HEK293 (cell line): ENCODE measurements around the gene GLOD4.

ENCODE experiments used
- CTCF ChIA-PET: fragments of 350-600 bp; formaldehyde crosslinking; extraction: SDS; loops from one replicate; lab custom pipeline; 2021; ENCODE audit warnings: antibody characterized with exemption; lab: Yijun Ruan, JAX
- POLR2A ChIA-PET: fragments of 300-600 bp; formaldehyde crosslinking; extraction: SDS; loops from one replicate; lab custom pipeline; 2020; ENCODE audit warnings: antibody characterized with exemption, inconsistent platforms; lab: Yijun Ruan, JAX
- H3K27ac ChIP-seq: fragments of 200-500 bp; sonication (Bioruptor generic); 2 replicates; pipeline ENCODE4 v1.5.1; 2014; ENCODE audit warnings: low read depth, low read length, control low read depth, inconsistent platforms; ENCODE audit errors: extremely low read depth
- H3K36me3 ChIP-seq, 2 experiments: fragments of 200-500 bp in 1 of 2; sonication (Bioruptor generic) in 1 of 2; 1 replicate in 1 of 2; 2 replicates in 1 of 2; pipeline ENCODE4 v1.5.1; 2014 to 2017; ENCODE audit warnings: inconsistent platforms in 2 of 2, low read length in 2 of 2; ENCODE audit not compliant: control insufficient read depth in 2 of 2, insufficient read depth in 1 of 2
- H3K4me1 ChIP-seq: fragments of 200-500 bp; sonication (Bioruptor generic); 2 replicates; pipeline ENCODE4 v1.5.1; 2014; ENCODE audit warnings: mild to moderate bottlenecking, low read length, inconsistent platforms; ENCODE audit not compliant: control insufficient read depth, insufficient read depth
- H3K4me3 ChIP-seq: 2 replicates; pipeline ENCODE4 v1.5.1; 2011; ENCODE audit warnings: low read depth, mild to moderate bottlenecking, control low read depth, low read length, moderate library complexity
- H3K9me3 ChIP-seq: fragments of 200-500 bp; sonication (Bioruptor generic); 2 replicates; pipeline ENCODE4 v1.5.1; 2014; ENCODE audit warnings: low read depth, low read length, inconsistent platforms; ENCODE audit not compliant: control insufficient read depth, insufficient read depth
- BCL11A ChIP-seq: fragments of 450-650 bp; formaldehyde crosslinking; IDR thresholded peaks from 2 replicates; pipeline ENCODE4 v1.5.1; 2016; ENCODE audit warnings: low read depth, missing biosample characterization, missing genetic modification characterization
- FEZF1 ChIP-seq: fragments of 450-650 bp; formaldehyde crosslinking; IDR thresholded peaks from 2 replicates; pipeline ENCODE4 v1.5.1; 2016; ENCODE audit warnings: missing biosample characterization, missing genetic modification characterization
- INSM2 ChIP-seq: fragments of 450-650 bp; formaldehyde crosslinking; IDR thresholded peaks from 2 replicates; pipeline ENCODE4 v1.5.1; 2016; ENCODE audit warnings: missing biosample characterization, missing genetic modification characterization
- MEIS1 ChIP-seq: sonication (generic); formaldehyde crosslinking; IDR thresholded peaks from 2 replicates; pipeline ENCODE4 v1.8.1; 2022; ENCODE audit warnings: missing genetic modification reagents, mild to moderate bottlenecking, borderline replicate concordance
- SETDB1 ChIP-seq: IDR thresholded peaks from one replicate; pipeline ENCODE4 v1.6.1; 2017; ENCODE audit warnings: mild to moderate bottlenecking, low read length, moderate library complexity, mixed read lengths; ENCODE audit not compliant: insufficient read length
- YY2 ChIP-seq: fragments of 450-650 bp; formaldehyde crosslinking; IDR thresholded peaks from 2 replicates; pipeline ENCODE4 v1.5.1; 2016; ENCODE audit warnings: missing biosample characterization, missing genetic modification characterization
- ZBTB11 ChIP-seq: fragments of 450-650 bp; formaldehyde crosslinking; conservative IDR thresholded peaks from 2 replicates; pipeline ENCODE4 v1.5.1; 2016; ENCODE audit warnings: low read depth, missing biosample characterization, missing genetic modification characterization
- ZBTB48 ChIP-seq: fragments of 450-650 bp; formaldehyde crosslinking; IDR thresholded peaks from 2 replicates; pipeline ENCODE4 v1.5.1; 2016; ENCODE audit warnings: missing biosample characterization, missing genetic modification characterization
- ZNF10 ChIP-seq: fragments of 450-650 bp; formaldehyde crosslinking; IDR thresholded peaks from 2 replicates; pipeline ENCODE4 v1.5.1; 2017; ENCODE audit warnings: missing biosample characterization, missing genetic modification characterization
- ZNF148 ChIP-seq: fragments of 450-650 bp; formaldehyde crosslinking; IDR thresholded peaks from 2 replicates; pipeline ENCODE4 v1.5.0; 2017; ENCODE audit warnings: missing biosample characterization, missing genetic modification characterization, borderline replicate concordance
- ZNF155 ChIP-seq: fragments of 450-650 bp; formaldehyde crosslinking; IDR thresholded peaks from 2 replicates; pipeline ENCODE4 v1.5.1; 2016; ENCODE audit warnings: missing biosample characterization, missing genetic modification characterization
- ZNF280D ChIP-seq: fragments of 450-650 bp; formaldehyde crosslinking; IDR thresholded peaks from 2 replicates; pipeline ENCODE4 v1.5.1; 2016; ENCODE audit warnings: missing biosample characterization, missing genetic modification characterization
- ZNF391 ChIP-seq: fragments of 450-650 bp; formaldehyde crosslinking; IDR thresholded peaks from 2 replicates; pipeline ENCODE4 v1.5.1; 2016; ENCODE audit warnings: low read depth, missing biosample characterization, missing genetic modification characterization, borderline replicate concordance
- ZNF426 ChIP-seq: fragments of 450-650 bp; formaldehyde crosslinking; IDR thresholded peaks from 2 replicates; pipeline ENCODE4 v1.5.1; 2017; ENCODE audit warnings: missing biosample characterization, missing genetic modification characterization, mild to moderate bottlenecking, inconsistent platforms, moderate library complexity
- ZNF48 ChIP-seq: fragments of 450-650 bp; formaldehyde crosslinking; IDR thresholded peaks from 2 replicates; pipeline ENCODE4 v1.5.1; 2016; ENCODE audit warnings: missing biosample characterization, missing genetic modification characterization
- ZNF501 ChIP-seq: fragments of 450-650 bp; formaldehyde crosslinking; IDR thresholded peaks from 2 replicates; pipeline ENCODE4 v1.5.1; 2016; ENCODE audit warnings: missing biosample characterization, missing genetic modification characterization
- ZNF558 ChIP-seq: fragments of 450-650 bp; formaldehyde crosslinking; IDR thresholded peaks from 2 replicates; pipeline ENCODE4 v1.5.1; 2016; ENCODE audit warnings: missing biosample characterization, missing genetic modification characterization
- ZNF621 ChIP-seq: fragments of 450-650 bp; formaldehyde crosslinking; IDR thresholded peaks from 2 replicates; pipeline ENCODE4 v1.5.1; 2017; ENCODE audit warnings: missing biosample characterization, missing genetic modification characterization
- ZNF645 ChIP-seq: fragments of 450-650 bp; formaldehyde crosslinking; IDR thresholded peaks from 2 replicates; pipeline ENCODE4; 2016; ENCODE audit warnings: missing biosample characterization, missing genetic modification characterization
- ZNF660 ChIP-seq: fragments of 450-650 bp; IDR thresholded peaks from 2 replicates; pipeline ENCODE4 v1.5.1; 2018; ENCODE audit warnings: missing biosample characterization, mild to moderate bottlenecking, missing genetic modification characterization
- ZNF701 ChIP-seq: fragments of 450-650 bp; formaldehyde crosslinking; IDR thresholded peaks from 2 replicates; pipeline ENCODE4 v1.5.1; 2016; ENCODE audit warnings: missing biosample characterization, missing genetic modification characterization
- ZNF747 ChIP-seq: fragments of 450-650 bp; formaldehyde crosslinking; IDR thresholded peaks from 2 replicates; pipeline ENCODE4 v1.5.1; 2016; ENCODE audit warnings: missing biosample characterization, missing genetic modification characterization
- ZNF785 ChIP-seq: fragments of 450-650 bp; formaldehyde crosslinking; IDR thresholded peaks from 2 replicates; pipeline ENCODE4 v1.5.1; 2016; ENCODE audit warnings: missing biosample characterization, missing genetic modification characterization
- ZSCAN5A ChIP-seq: fragments of 450-650 bp; formaldehyde crosslinking; IDR thresholded peaks from 2 replicates; pipeline ENCODE4 v1.5.1; 2016; ENCODE audit warnings: missing biosample characterization, missing genetic modification characterization

The GLOD4 gene

GRCh38 chr17:778096-778495 is 4.0 kb downstream of the GLOD4 start:
- H3K27ac ChIP-seq: no peak overlapping the region
- no peak overlapping the region for H3K4me3 ChIP-seq
- CTCF ChIA-PET: interaction anchor here (0.6 to 1.0 kb wide), 2 partner anchors 16 to 25 kb away, joined by 5 to 8 read pairs; no protein-coding TSS in a partner anchor
- TF ChIP-seq ZNF660 (tag by site-specific recombination) (no peak), YY2 (no peak), BCL11A (tag by site-specific recombination) (no peak), ZNF426 (no peak), ZBTB11 (no peak), ZNF747 (tag by site-specific recombination) (no peak), ZSCAN5A (no peak), ZNF148 (no peak), ZNF280D (tag by site-specific recombination) (no peak), ZNF558 (tag by site-specific recombination) (no peak), ZNF621 (no peak), ZNF785 (no peak), ZNF501 (tag by site-specific recombination) (no peak), ZNF155 (tag by site-specific recombination) (no peak), SETDB1 (no peak)
- peaks cover 64 to 66% of the 10 kb centered on the region in 2 experiments for H3K36me3 ChIP-seq
- H3K4me1 ChIP-seq: peaks cover 4% of the 10 kb centered on the region
- POLR2A ChIA-PET: interaction anchor here (0.5 kb wide), 1 partner anchor 64 kb away, joined by 5 read pairs; no protein-coding TSS in a partner anchor
- no peaks in the 10 kb centered on the region for H3K9me3 ChIP-seq

GRCh38 chr17:774313-774584 is 7.8 kb downstream of the GLOD4 start:
- POLR2A ChIA-PET: no interaction called here
- H3K4me3 ChIP-seq: no peak overlapping the region
- no peak overlapping the region for H3K27ac ChIP-seq
- CTCF ChIA-PET: no interaction called here
- H3K9me3 ChIP-seq: no peaks in the 10 kb centered on the region
- no peaks in the 10 kb centered on the region for H3K4me1 ChIP-seq
- H3K36me3 ChIP-seq: peaks cover 92 to 94% of the 10 kb centered on the region in 2 experiments
- TF ChIP-seq ZNF48 (tag by site-specific recombination) (no peak), ZNF701 (tag by site-specific recombination) (no peak), FEZF1 (tag by site-specific recombination) (no peak), ZNF10 (tag by site-specific recombination) (no peak), ZBTB48 (no peak), MEIS1 (no peak), ZNF645 (tag by site-specific recombination) (no peak), ZNF391 (no peak), INSM2 (no peak)
